NCI-H187 treated with DMSO at 0.1 percent for 48 hours (cell line): Measurements from ENCODE around the gene CD164L2.

Experiments
- DNase-seq: peaks from one replicate; lab custom pipeline; 2025; lab: John Stamatoyannopoulos, UW

Gene CD164L2

GRCh38 chr1:27346991-27347624 is 36.0 kb downstream of the CD164L2 start:
- DNase-seq = no peak

GRCh38 chr1:27346357-27346756 is 36.8 kb downstream of the CD164L2 start:
- DNase-seq = no peak

- no peak for DNase-seq
Measured at GRCh38 chr1:27345272-27345671, 37.9 kb downstream of the CD164L2 start.

DNA sequence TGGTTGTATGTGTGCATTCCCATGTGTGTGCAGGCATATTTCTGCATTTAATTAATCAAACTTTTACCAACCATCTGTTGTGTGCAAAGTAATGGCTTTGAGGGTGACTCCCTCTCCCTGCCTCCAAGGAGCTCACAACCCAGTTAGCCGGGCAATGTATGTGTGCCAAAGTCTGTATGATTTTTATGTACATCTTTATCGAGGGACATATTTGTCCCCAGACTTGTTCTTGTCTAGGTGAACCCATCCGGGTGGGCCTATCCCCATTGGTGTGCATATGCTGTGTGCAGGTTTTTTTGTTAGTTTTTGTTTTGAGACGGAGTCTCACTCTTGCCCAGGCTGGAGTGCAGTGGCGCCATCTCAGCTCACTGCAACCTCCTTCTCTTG is 39.5 kb downstream of the CD164L2 start:
- no peak for DNase-seq

DNA sequence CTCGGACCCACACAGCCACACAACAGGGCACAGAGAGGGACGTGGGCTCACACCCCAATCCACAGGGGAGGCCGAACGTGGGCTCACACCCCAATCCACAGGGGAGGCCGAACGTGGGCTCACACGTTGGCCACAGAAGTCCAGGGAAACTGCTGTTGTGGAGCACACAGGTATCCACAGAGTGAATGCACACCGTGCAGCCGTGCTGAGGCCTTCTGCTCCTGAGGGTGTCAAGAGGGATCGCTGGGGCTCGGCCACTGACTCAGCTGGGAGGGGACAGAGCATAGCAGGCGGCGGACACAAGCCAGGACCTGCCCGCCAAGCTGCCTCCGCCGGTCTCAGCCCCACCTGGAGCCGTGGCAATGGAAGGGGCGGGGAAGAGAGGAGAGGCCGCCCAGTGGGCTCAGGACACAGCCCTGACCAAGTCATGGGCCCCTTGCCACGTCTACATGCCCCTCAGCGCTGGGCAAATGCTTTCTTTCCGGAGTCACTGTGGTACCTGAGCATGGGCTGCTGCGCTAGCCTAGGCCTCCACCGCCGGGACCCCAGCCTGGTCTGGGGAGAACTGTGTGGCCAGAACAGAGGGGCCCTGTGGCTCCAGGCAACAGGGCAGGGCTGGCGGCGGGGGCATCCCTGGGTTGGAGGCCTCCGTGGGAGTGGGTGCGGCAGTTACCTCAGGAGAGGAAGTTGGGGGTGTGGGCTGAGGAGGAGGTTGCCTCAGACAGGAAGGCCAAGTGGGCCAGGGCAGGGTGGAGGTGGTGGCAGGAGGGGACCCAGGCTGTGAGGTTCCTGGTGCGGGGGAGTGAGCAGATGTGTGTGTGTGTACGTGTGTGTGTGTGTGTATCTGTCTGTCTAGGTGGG is 40.1 kb downstream of the CD164L2 start:
- DNase-seq = peak; percentile 26

GRCh38 chr1:27342391-27342777 is 40.7 kb downstream of the CD164L2 start:
- DNase-seq = no peak

DNA sequence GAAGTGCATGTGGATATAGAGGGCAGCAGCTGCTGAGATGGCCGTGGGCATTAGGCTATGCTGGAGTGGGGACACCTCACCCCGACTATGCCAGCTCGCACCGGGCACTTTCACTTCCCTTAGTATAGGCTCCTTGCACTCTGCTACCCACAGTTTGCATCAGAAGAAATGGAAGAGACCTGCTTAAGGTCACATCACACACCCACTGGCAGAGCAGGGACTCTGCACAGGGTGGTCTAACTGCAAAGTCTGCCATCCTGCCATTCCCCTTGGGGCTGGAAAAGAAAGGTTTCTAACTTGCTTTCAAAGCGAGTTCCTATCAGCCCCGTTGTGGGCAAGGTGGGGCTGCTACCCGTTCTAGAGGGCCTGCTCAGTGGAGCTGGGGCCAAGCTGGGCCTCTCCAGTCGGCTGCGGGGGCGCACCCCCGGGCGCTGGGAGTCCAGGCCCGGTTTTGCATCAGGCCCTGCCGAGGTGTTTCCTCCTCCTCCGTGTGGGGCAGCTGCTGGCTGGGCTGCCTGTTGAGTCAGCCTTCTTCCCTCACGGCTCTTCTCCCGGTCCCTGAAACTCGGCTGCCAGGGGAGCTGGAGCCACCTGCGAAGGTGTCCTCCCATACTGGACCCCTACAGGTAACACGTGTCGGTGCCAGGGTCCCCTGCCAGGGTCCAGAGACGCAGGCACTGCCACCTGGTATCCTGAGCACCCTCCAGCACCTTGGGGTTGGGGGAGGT is 41.4 kb downstream of the CD164L2 start, which contains the start of gene SYTL1:
Gene SYTL1, plus strand, starts transcription at position 498 of the 728 bp plus-strand sequence. CDS start 3,313 bp downstream, outside the sequence.
- peak; percentile 64 for DNase-seq

GRCh38 chr1:27339213-27339612 is 43.9 kb downstream of the CD164L2 start:
- DNase-seq = no peak

GRCh38 chr1:27338751-27339150 is 44.4 kb downstream of the CD164L2 start:
- no peak for DNase-seq

GRCh38 chr1:27336756-27337155 is 46.4 kb downstream of the CD164L2 start:
- no peak for DNase-seq

DNA sequence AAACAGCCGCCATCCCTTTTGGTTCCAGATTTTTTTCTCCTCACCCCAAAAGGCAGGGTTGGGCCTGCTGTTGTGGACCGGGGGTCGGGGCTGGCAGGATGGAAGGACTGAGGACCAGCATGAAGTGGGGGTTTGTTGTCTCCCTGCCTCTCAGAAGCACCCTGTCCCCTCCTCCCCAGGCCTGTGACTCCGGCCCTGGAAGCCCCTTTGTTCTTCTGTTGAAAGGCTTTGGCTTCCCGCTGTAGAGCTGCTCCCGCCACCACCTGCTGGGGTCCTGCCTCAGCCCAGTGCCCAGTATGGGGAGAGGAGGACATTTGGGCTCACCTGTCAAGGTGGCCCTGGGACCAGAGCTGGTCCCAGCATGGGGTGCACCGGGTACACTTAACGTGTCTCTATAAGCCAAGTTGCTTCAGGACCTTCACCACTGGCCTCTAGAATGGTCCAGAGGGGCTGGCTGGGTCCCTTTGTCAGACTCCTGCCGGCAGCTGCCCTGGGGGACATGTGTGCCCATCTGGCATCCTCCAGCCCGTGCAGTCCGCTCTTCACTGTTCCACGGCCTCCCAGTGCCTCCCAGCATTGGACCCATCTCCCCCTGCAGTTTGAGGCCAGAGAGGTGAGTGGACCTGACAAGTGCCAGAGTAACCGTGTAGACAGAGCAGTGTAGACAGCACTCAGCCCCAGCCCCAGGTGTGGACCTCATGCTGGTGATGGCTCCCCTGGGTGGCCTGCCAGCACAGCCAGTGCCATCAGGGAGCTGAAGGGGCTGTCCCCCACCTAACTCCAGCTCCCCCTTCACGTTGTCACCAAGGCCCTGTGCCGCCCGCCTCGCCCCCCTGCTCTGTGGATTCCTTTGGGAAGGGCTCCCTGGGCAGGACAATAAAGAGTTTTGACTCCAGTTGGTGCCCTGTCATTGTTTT is 47.4 kb downstream of the CD164L2 start:
- DNase-seq = no peak

DNA sequence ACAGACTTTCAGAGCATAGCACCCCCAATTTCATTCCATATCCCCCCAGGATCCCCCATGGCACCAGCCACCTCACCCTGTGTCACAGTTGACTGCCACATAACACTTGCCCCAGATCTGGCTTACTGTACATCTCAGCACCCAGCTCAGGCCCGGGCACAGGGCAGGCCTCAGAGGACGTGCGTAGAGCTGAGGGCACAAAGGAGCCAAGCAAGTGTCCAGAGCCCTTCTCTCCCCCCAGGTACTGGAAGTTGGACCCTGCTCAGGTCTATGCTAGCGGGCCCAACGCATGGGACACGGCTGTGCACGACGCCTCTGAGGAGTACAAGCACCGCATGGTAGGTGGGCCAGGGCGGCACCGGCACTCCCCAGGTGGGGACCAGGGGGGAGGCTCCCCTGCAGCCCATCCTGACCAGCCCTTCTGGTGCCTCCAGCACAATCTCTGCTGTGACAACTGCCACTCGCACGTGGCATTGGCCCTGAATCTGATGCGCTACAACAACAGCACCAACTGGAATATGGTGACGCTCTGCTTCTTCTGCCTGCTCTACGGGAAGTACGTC is 49.3 kb downstream of the CD164L2 start:
- DNase-seq = no peak

- no peak for DNase-seq
Measured at GRCh38 chr1:27332536-27333281, 50.4 kb downstream of the CD164L2 start.

- DNase-seq = no peak
Measured at GRCh38 chr1:27331922-27332321, 51.2 kb downstream of the CD164L2 start.

- no peak for DNase-seq
Measured at GRCh38 chr1:27331426-27331825, 51.7 kb downstream of the CD164L2 start.

DNA sequence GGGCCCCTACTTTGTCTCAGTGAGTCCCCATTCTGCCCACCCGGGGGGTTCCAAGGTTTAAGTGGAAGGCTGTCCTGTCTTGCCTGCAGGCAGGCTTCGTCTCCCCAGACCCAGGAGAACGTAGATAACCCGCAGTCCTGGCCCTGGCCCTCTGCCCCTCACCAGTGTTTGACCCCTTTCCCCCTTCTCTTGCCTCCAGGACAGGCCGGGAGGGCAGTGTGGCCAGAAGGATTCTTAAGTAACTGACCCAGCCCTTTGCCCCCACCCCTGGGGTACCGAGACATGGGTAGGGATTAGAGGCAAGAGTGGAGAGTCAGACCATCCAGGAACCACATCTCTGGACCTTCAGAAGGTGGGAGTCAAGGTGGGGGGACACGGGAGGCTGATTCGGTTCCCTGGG is 52.3 kb downstream of the CD164L2 start:
- no peak for DNase-seq
